WTC11 (cell line): ENCODE data around the gene NDRG3.

Experiments used
- FOXK1 ChIP-seq: sonication (generic); formaldehyde crosslinking; IDR thresholded peaks from 2 replicates; pipeline ENCODE4 v1.8.0; 2022; ENCODE audit warnings: mild to moderate bottlenecking, moderate library complexity, missing genetic modification reagents
- NR3C1 ChIP-seq: sonication (generic); formaldehyde crosslinking; conservative IDR thresholded peaks from 2 replicates; pipeline ENCODE4 v1.8.1; 2023; ENCODE audit warnings: low read depth, mild to moderate bottlenecking, missing genetic modification reagents
- RELA ChIP-seq: sonication (generic); formaldehyde crosslinking; IDR thresholded peaks from 2 replicates; pipeline ENCODE4 v1.8.1; 2022; ENCODE audit warnings: missing genetic modification reagents, mild to moderate bottlenecking, borderline replicate concordance
- TF ChIP-seq, protein P1 (sequence below): fragments of 200-600 bp; IDR thresholded peaks from 2 replicates; pipeline ENCODE4 v1.8.0; 2022; ENCODE audit warnings: antibody characterized with exemption
- TF ChIP-seq, protein P2 (sequence below): sonication (generic); formaldehyde crosslinking; IDR thresholded peaks from 2 replicates; pipeline ENCODE4 v1.8.1; 2022; ENCODE audit warnings: low read depth, missing genetic modification reagents, borderline replicate concordance

DNA sequence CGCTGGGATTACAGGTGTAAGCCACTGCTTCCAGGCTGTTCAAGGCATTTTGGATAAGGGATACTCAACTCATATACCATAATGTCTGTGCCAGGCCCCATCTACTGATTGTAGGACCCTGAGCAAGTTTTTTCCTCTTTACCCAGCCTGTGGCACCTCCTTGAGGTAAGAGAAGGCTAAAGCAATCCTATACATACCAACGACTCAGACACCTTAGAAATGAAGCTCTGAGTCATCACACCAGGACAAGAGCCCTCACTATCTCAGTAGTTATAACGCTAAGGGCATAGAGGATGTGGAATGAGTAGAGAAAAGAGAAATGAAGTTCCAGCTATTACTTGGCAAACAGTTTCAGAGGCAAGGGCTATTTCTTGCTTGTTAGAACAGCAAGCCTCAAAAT is 16.9 kb downstream of the NDRG3 start:
- TF ChIP-seq, protein P1, sequence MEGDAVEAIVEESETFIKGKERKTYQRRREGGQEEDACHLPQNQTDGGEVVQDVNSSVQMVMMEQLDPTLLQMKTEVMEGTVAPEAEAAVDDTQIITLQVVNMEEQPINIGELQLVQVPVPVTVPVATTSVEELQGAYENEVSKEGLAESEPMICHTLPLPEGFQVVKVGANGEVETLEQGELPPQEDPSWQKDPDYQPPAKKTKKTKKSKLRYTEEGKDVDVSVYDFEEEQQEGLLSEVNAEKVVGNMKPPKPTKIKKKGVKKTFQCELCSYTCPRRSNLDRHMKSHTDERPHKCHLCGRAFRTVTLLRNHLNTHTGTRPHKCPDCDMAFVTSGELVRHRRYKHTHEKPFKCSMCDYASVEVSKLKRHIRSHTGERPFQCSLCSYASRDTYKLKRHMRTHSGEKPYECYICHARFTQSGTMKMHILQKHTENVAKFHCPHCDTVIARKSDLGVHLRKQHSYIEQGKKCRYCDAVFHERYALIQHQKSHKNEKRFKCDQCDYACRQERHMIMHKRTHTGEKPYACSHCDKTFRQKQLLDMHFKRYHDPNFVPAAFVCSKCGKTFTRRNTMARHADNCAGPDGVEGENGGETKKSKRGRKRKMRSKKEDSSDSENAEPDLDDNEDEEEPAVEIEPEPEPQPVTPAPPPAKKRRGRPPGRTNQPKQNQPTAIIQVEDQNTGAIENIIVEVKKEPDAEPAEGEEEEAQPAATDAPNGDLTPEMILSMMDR = no peak
- TF ChIP-seq FOXK1 (CRISPR knock-in tag) = no peak
- no peak for TF ChIP-seq RELA (CRISPR knock-in tag)
- TF ChIP-seq, protein P2, sequence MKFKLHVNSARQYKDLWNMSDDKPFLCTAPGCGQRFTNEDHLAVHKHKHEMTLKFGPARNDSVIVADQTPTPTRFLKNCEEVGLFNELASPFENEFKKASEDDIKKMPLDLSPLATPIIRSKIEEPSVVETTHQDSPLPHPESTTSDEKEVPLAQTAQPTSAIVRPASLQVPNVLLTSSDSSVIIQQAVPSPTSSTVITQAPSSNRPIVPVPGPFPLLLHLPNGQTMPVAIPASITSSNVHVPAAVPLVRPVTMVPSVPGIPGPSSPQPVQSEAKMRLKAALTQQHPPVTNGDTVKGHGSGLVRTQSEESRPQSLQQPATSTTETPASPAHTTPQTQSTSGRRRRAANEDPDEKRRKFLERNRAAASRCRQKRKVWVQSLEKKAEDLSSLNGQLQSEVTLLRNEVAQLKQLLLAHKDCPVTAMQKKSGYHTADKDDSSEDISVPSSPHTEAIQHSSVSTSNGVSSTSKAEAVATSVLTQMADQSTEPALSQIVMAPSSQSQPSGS (CRISPR knock-in tag) = no peak
- no peak for TF ChIP-seq NR3C1 (CRISPR knock-in tag)
